Heart left ventricle (tissue), 16 donors: ENCODE measurements around the gene ZC4H2. TPM values are rescaled to one million over a fixed set of nuclear protein-coding genes. Genes with fewer than 3 reads are reported as not detected.
"Not testable (repeated sequence)": the region's sequence is repeated elsewhere in the genome, so short reads cannot be mapped to it uniquely, and the experiment has no call there.

Experiments used
- ATAC-seq, 4 donors: fragments of 200-7000 bp; cut with Tn5 transposase; one replicate each; pipeline ENCODE4 v1.9.1; 2020 to 2022; ENCODE audit warnings: moderate library complexity in 4 of 4, mild to moderate bottlenecking in 3 of 4, moderate number of reproducible peaks in 1 of 4
- DNase-seq, 5 donors: peaks; one replicate each; pipeline ENCODE4 v3.0.0-alpha.2; 2020
- H3K27ac ChIP-seq, 12 donors: fragments of 200-600 bp; sonication (generic) in 4 of 12; one replicate each; pipeline versions ENCODE4 v1.5.0 to v1.8.0; 2016 to 2022; ENCODE audit warnings: mild to moderate bottlenecking in 2 of 12
- H3K27me3 ChIP-seq, 9 donors: fragments of 200-600 bp; sonication (generic) in 2 of 9; one replicate each; pipeline versions ENCODE4 v1.5.1 to v1.8.0; 2016 to 2022; ENCODE audit warnings: mild to moderate bottlenecking in 3 of 9
- H3K36me3 ChIP-seq, 9 donors: fragments of 200-600 bp; sonication (generic) in 2 of 9; one replicate each; pipeline versions ENCODE4 v1.5.0 to v1.8.0; 2018 to 2022; ENCODE audit warnings: mild to moderate bottlenecking in 2 of 9
- H3K4me1 ChIP-seq, 12 donors: fragments of 200-600 bp; sonication (generic) in 4 of 12; one replicate each; pipeline versions ENCODE4 v1.5.0 to v1.8.0; 2016 to 2022; ENCODE audit warnings: mild to moderate bottlenecking in 3 of 12
- H3K4me3 ChIP-seq, 12 donors: fragments of 200-600 bp; sonication (generic) in 4 of 12; one replicate each; pipeline versions ENCODE4 v1.5.0 to v1.8.0; 2017 to 2022; ENCODE audit warnings: mild to moderate bottlenecking in 9 of 12, moderate library complexity in 4 of 12
- H3K9me3 ChIP-seq, 12 donors: fragments of 200-600 bp; sonication (generic) in 4 of 12; one replicate each; pipeline versions ENCODE4 v1.5.0 to v1.8.0; 2016 to 2022; ENCODE audit warnings: mild to moderate bottlenecking in 1 of 12
- CTCF ChIP-seq, 12 donors: fragments of 200-600 bp; sonication (generic) in 4 of 12; IDR thresholded peaks; one replicate each; pipeline versions ENCODE4 v1.5.0 to v1.8.0; 2018 to 2022; ENCODE audit warnings: antibody characterized with exemption in 12 of 12, mild to moderate bottlenecking in 5 of 12
- POLR2A ChIP-seq, 2 donors: fragments of 450-650 bp; IDR thresholded peaks; one replicate each; pipeline ENCODE4 v1.6.1; 2017; ENCODE audit warnings: antibody characterized with exemption in 2 of 2, mild to moderate bottlenecking in 2 of 2, moderate library complexity in 2 of 2
- WGBS, 4 donors: extraction: QIAGEN DNeasy Blood & Tissue Kit in 2 of 4; methylation state at CpG; one replicate each; pipeline versions ENCODE4 v1.1.5 to v1.1.7; 2013 to 2018; 5-methylcytosine and 5-hydroxymethylcytosine counted together
- intact Hi-C, 10 donors: fragments of 100-400 bp; cut with DNase I; formaldehyde crosslinking; loops; one replicate each; pipeline versions ENCODE4 v1.11.1 to v1.14.2; 2022
- polyA plus RNA-seq, 2 donors: library from polyadenylated mRNA; stranded (reverse); fragments of 200-250 nt; gene quantifications; one replicate each; pipeline ENCODE4 v1.2.3, GENCODE V29; 2013
- total RNA-seq, 9 donors: library from RNA; depleted of rRNA in 2 of 9; stranded (reverse); fragments of >200 nt in 2 of 9; fragmentation: NEBNext Ultra II Directional in 3 of 9; extraction: Animal tissue kit (Norgen Biotek cat#: 25700) in 3 of 9; gene quantifications; one replicate each; pipeline versions ENCODE4 v1.1.0 to v1.2.4, GENCODE V29; 2016 to 2023
- donor health status: ischemic (EF 13 %, LVEDD 7.1; RV severe dilation, severe dysfunction).
- donor health status: healthy with polysubstance abuse.
- donor health status: DM: no; HTN: yes; CAD: no.
- donor health status: DM: no; HTN: no; CAD: no.
- donor health status: ischemic (EF 25% LVEDD 6.9; RV normal size, moderate dysfunction).
- donor health status: ischemic (EF 25% LVEDD 5.7; RV mildly dilated, moderate dysfunction).
- donor health status: healthy.
- donor health status: DM: yes; HTN: yes; CAD: no.
- donor health status: ischemic (EF 35%, LVEDD 5.7; RV mildly dilated, moderate dysfunction).
- donor health status: nonischemic (EF 11% LVEDD 7.7; RV severe dilation, severe dysfunction).
- donor health status: DM: yes; HTN: yes; CAD: no.
- donor health status: PGD.
- donor health status: ischemic (EF 29% LVEDD 5.4; RV normal size, mild dysfunction).
- donor health status: nonischemic (EF 23%, LVEDD 6.1; RV moderate dilation, normal function).

ZC4H2 gene
- total and polyA plus RNA-seq, 11 donors = 1.8 to 11.6 (median 6.5) TPM

GRCh38 chrX:64894454-64895038 lies 81.7 kb downstream of the ZC4H2 start:
- peak in 9 of 12 donors; percentile 9 to 40 (median 36) for TF ChIP-seq CTCF (IDR thresholded peaks at IDR 0.05)
- no peak for TF ChIP-seq POLR2A (IDR thresholded peaks at IDR 0.05)
- H3K36me3 ChIP-seq = no peaks in the 10 kb centered on the region
- H3K4me1 ChIP-seq = no peaks in the 10 kb centered on the region
- H3K9me3 ChIP-seq = no peaks in the 10 kb centered on the region
- H3K27me3 ChIP-seq = no peaks in the 10 kb centered on the region
- intact Hi-C loops = loop anchor here in 3 of 10 donors (5.0 to 10.0 kb wide), 2 partner anchors 630 to 633 kb away; no protein-coding TSS in a partner anchor
- DNase-seq = peak in 1 of 5 donors; percentile 32
- no peak overlapping the region for H3K4me3 ChIP-seq
- H3K27ac ChIP-seq = no peak overlapping the region
- 71 to 80% (median 77%) methylated on average over 10 of the region's 10 CpGs for WGBS, 4 donors
- peak in 2 of 4 donors; percentile 29 to 57 for ATAC-seq

GRCh38 chrX:64885850-64886249 lies 90.4 kb downstream of the ZC4H2 start:
- ATAC-seq (no peak), DNase-seq (no peak)
- peaks cover 0 to 3% (median 0%) of the 10 kb centered on the region in 12 donors for H3K9me3 ChIP-seq
- TF ChIP-seq POLR2A (IDR thresholded peaks at IDR 0.05) (no peak), CTCF (IDR thresholded peaks at IDR 0.05) (peak in 7 of 12 donors; percentile 22 to 59 (median 33))
- intact Hi-C loops = no loop called here
- H3K27ac ChIP-seq = no peak overlapping the region
- no peaks in the 10 kb centered on the region for H3K27me3 ChIP-seq
- H3K36me3 ChIP-seq = no peaks in the 10 kb centered on the region
- no peak overlapping the region for H3K4me3 ChIP-seq
- H3K4me1 ChIP-seq = no peaks in the 10 kb centered on the region

GRCh38 chrX:64878709-64879108 lies 97.5 kb downstream of the ZC4H2 start:
- peaks cover 0 to 20% (median 0%) of the 10 kb centered on the region in 12 donors for H3K9me3 ChIP-seq
- ATAC-seq, H3K4me3 ChIP-seq, H3K27me3 ChIP-seq, H3K36me3 ChIP-seq, intact Hi-C loops, H3K27ac ChIP-seq, DNase-seq, H3K4me1 ChIP-seq: not testable (repeated sequence)
- WGBS, 4 donors = 85 to 90% (median 89%) methylated on average over 11 to 12 of the region's 12 CpGs

GRCh38 chrX:64867217-64867616 lies 109.0 kb downstream of the ZC4H2 start:
- H3K36me3 ChIP-seq = no peaks in the 10 kb centered on the region
- intact Hi-C loops = no loop called here
- ATAC-seq (no peak), DNase-seq (no peak)
- peaks cover 0 to 36% (median 4%) of the 10 kb centered on the region in 12 donors for H3K9me3 ChIP-seq
- no peak overlapping the region for H3K27ac ChIP-seq
- no peak overlapping the region for H3K4me3 ChIP-seq
- TF ChIP-seq CTCF (IDR thresholded peaks at IDR 0.05) (no peak), POLR2A (IDR thresholded peaks at IDR 0.05) (no peak)
- H3K4me1 ChIP-seq = no peaks in the 10 kb centered on the region
- no peaks in the 10 kb centered on the region for H3K27me3 ChIP-seq

Other genes starting within 250 kb of the ZC4H2 start
- gene ZC3H12B, start 58.4 kb upstream of the ZC4H2 start, total RNA-seq = 1 to 10 TPM in 1 of 9 donors, under 1 TPM in 8; 0.21 to 1.1 (median 0.47) TPM
- under 1 TPM; 0.04 to 0.11 TPM for gene ZC3H12B, start 58.4 kb upstream of the ZC4H2 start, polyA plus RNA-seq